Thoracic aorta (tissue), 2 donors: ENCODE results near the gene ASB10. TPM values are rescaled to one million over a fixed set of nuclear protein-coding genes. Genes with fewer than 3 reads are reported as not detected.

ENCODE experiments used
- ATAC-seq: fragments of 150-250 bp; one replicate; pipeline ENCODE4 v1.8.0; 2017; ENCODE audit warnings: low read depth; ENCODE audit not compliant: insufficient number of reproducible peaks, low FRiP score
- DNase-seq: peaks from one replicate; pipeline ENCODE4 v3.0.0-alpha.2; 2020; ENCODE audit warnings: low spot score
- H3K27ac ChIP-seq, 2 donors: fragments of 200-600 bp; sonication (generic); 1 replicate in 1 of 2; 2 replicates in 1 of 2; pipeline ENCODE4 v1.5.1; 2016; ENCODE audit warnings: mild to moderate bottlenecking in 2 of 2, moderate library complexity in 2 of 2
- H3K27me3 ChIP-seq: fragments of 200-600 bp; sonication (generic); replicated peaks from 2 replicates; pipeline ENCODE4 v1.6.0; 2016; ENCODE audit warnings: mild to moderate bottlenecking; ENCODE audit not compliant: insufficient read depth
- H3K36me3 ChIP-seq: fragments of 200-600 bp; sonication (generic); one replicate; pipeline ENCODE4 v1.5.1; 2016
- H3K4me1 ChIP-seq, 2 donors: fragments of 200-600 bp; sonication (generic); 1 replicate in 1 of 2; 2 replicates in 1 of 2; pipeline versions ENCODE4 v1.5.1 to v1.6.0; 2016; ENCODE audit warnings: low read depth in 2 of 2, mild to moderate bottlenecking in 1 of 2; ENCODE audit not compliant: control insufficient read depth in 1 of 2
- H3K4me3 ChIP-seq: fragments of 200-600 bp; sonication (generic); 2 replicates; pipeline ENCODE4 v1.5.1; 2016; ENCODE audit warnings: mild to moderate bottlenecking
- H3K9me3 ChIP-seq: fragments of 200-600 bp; sonication (generic); 2 replicates; pipeline ENCODE4 v1.5.1; 2016
- CTCF ChIP-seq: fragments of 200-600 bp; sonication (generic); IDR thresholded peaks from one replicate; pipeline ENCODE4 v1.5.1; 2019; ENCODE audit warnings: antibody characterized with exemption
- total RNA-seq, 2 donors: library from RNA; depleted of rRNA; stranded (reverse); fragments of >200 nt; gene quantifications; one replicate each; pipeline versions ENCODE4 v1.1.0 to v1.2.3, GENCODE V29; 2016

ASB10 gene
- total RNA-seq, 2 donors from 2014 or later, result not detected

DNA sequence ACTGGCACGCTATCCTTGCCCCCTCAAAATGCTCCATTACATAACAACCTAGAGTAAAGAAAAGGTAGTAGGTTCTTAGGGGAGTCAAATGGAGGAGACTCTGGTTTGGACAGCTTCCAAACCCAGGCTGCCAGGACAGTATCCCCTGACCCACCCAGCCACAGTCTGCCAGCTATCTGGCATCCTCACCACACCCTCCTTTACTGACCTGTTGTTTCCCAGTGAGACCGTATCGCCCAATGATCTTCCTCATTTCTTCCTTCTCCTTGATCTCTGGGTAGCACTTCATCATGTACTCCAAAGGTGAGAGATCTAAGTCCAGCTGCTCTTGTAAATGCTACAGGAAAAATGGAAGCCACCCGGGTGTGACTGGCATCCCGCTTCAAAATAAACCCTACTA, 28.3 kb upstream of the ASB10 start:
- DNase-seq (no peak), ATAC-seq (no peak)
- Histone ChIP-seq H3K27me3 (no peaks in the 10 kb centered on the region), H3K4me1 (no peaks in the 10 kb centered on the region), H3K27ac (no peak overlapping the region), H3K9me3 (no peaks in the 10 kb centered on the region), H3K36me3 (peaks cover 61% of the 10 kb centered on the region), H3K4me3 (no peak overlapping the region)
- TF ChIP-seq CTCF, result no peak

- H3K9me3 ChIP-seq, result no peaks in the 10 kb centered on the region
- no peak overlapping the region for H3K27ac ChIP-seq
- ATAC-seq, result no peak
- no peak for DNase-seq
- no peak overlapping the region for H3K4me3 ChIP-seq
- no peak for TF ChIP-seq CTCF
- no peaks in the 10 kb centered on the region for H3K27me3 ChIP-seq
- H3K36me3 ChIP-seq, result peaks cover 50% of the 10 kb centered on the region
- no peaks in the 10 kb centered on the region for H3K4me1 ChIP-seq
Observed at GRCh38 chr7:151213826-151214225, 26.8 kb upstream of the ASB10 start.

DNA sequence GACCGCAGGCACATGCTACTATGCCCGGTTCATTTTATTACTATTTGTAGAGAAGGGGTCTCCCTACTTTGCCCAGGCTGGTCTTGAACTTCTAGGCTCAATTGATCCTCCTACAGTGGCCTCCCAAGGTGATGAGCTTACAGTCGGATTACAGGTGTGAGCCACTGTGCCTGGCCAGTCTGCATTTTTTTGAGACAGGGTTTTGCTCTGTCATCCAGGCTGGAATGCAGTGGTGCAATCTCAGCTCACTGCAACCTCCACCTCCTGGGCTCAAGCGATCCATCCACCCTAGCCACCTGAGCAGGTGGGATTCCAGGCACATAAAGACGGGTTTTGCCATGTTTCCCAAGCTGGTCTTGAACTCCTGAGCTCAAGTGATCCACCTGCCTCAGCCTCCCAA, 25.6 kb upstream of the ASB10 start:
- Histone ChIP-seq H3K27me3 (no peaks in the 10 kb centered on the region), H3K9me3 (no peaks in the 10 kb centered on the region), H3K4me1 (no peaks in the 10 kb centered on the region), H3K4me3 (no peak overlapping the region), H3K36me3 (peaks cover 38% of the 10 kb centered on the region), H3K27ac (no peak overlapping the region)
- no peak for TF ChIP-seq CTCF
- DNase-seq (no peak), ATAC-seq (no peak)

- DNase-seq (no peak), ATAC-seq (no peak)
- Histone ChIP-seq H3K36me3 (peaks cover 33% of the 10 kb centered on the region), H3K27ac (no peak overlapping the region), H3K27me3 (no peaks in the 10 kb centered on the region), H3K4me1 (no peaks in the 10 kb centered on the region), H3K4me3 (no peak overlapping the region), H3K9me3 (no peaks in the 10 kb centered on the region)
- TF ChIP-seq CTCF, result no peak
Observed at GRCh38 chr7:151211155-151211772, 24.2 kb upstream of the ASB10 start.

- Histone ChIP-seq H3K4me3 (no peak within 1 kb of the TSS), H3K27ac (no peak within 1 kb of the TSS), H3K27me3 (no peaks in the 10 kb centered on the region), H3K9me3 (no peaks in the 10 kb centered on the region), H3K36me3 (peaks cover 25% of the 10 kb centered on the region), H3K4me1 (no peaks in the 10 kb centered on the region)
- no peak for TF ChIP-seq CTCF
- no peak for ATAC-seq
- DNase-seq, result no peak
Observed at GRCh38 chr7:151210087-151210854, 23.2 kb upstream of the ASB10 start, which contains the start of gene H2BK1. Gene H2BK1 (minus strand): TSS chr7:151210488. CDS start chr7:151210318, 170 bp downstream.
